ENCODE data around the gene CREB3L4.

DNA sequence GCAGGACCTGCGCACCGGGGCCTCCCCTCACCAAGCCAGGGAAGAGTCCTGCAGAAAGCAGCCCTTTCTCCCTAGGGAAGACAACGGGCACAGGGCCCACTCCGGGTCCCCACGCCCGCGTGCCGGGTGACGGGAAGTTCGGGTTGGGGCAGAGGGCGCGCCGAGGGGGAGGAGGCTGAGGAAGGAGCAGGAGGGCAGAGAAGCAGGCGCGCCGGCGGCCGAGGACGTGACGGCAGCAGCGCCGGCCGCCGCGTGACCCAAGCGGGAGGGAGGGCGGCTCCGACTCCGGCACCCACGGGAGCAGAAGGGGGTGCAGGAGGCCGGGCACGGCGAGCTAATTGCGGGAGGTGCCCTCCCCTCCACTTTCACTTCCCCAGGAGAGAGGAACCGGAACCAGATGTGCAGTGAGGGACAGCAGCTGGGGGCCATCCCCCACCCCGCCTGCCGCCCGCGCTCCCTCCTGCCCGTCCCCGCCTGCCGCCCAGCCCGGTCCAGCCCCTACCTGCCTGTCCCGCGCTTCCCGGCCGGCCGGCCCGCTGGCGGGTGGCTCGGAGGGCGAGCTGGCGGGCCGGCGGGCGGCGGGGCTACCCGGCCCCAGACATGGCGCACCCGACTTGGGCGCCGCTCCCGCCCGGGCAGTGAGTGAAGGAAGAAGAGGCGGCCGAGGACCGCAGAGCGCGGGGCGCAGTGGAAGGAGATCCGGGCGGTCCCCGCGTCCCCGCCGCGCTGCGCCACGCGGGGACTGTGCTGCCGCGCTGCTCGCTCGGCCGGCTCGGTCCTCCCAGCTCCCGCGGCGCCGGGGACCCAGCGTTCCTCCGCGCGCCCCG, 21.7 kb upstream of the CREB3L4 start:
- TF ChIP-seq, protein P1, sequence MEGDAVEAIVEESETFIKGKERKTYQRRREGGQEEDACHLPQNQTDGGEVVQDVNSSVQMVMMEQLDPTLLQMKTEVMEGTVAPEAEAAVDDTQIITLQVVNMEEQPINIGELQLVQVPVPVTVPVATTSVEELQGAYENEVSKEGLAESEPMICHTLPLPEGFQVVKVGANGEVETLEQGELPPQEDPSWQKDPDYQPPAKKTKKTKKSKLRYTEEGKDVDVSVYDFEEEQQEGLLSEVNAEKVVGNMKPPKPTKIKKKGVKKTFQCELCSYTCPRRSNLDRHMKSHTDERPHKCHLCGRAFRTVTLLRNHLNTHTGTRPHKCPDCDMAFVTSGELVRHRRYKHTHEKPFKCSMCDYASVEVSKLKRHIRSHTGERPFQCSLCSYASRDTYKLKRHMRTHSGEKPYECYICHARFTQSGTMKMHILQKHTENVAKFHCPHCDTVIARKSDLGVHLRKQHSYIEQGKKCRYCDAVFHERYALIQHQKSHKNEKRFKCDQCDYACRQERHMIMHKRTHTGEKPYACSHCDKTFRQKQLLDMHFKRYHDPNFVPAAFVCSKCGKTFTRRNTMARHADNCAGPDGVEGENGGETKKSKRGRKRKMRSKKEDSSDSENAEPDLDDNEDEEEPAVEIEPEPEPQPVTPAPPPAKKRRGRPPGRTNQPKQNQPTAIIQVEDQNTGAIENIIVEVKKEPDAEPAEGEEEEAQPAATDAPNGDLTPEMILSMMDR (IDR thresholded peaks at IDR 0.05): no peak
- peak in 2 of 4 donors; percentile 31 to 48 for TF ChIP-seq POLR2A (IDR thresholded peaks at IDR 0.05)
